H1 (cell line): ENCODE measurements around the gene MYO1G. TPM values are rescaled to one million over a fixed set of nuclear protein-coding genes. Genes with fewer than 3 reads are reported as not detected.

Source experiments
- EGR1 ChIP-seq: IDR thresholded peaks from 2 replicates; pipeline ENCODE4 v1.6.1; 2011; ENCODE audit warnings: low read depth, low read length, borderline replicate concordance
- JUN ChIP-seq: IDR thresholded peaks from 2 replicates; pipeline ENCODE4 v1.6.1; 2011; ENCODE audit warnings: low read depth, mild to moderate bottlenecking, improper control_type of control experiment, low read length
- JUND ChIP-seq: IDR thresholded peaks from 2 replicates; pipeline ENCODE4 v1.6.1; 2011; ENCODE audit warnings: mild to moderate bottlenecking, improper control_type of control experiment, low read length
- PHF8 ChIP-seq: fragments of 200-600 bp; sonication (generic); conservative IDR thresholded peaks from 2 replicates; pipeline ENCODE4 v1.7.1; 2012; ENCODE audit warnings: low read depth, mild to moderate bottlenecking, inconsistent platforms, low read length, moderate library complexity
- RFX5 ChIP-seq: IDR thresholded peaks from 2 replicates; pipeline ENCODE4 v1.6.1; 2011; ENCODE audit warnings: low read depth, low read length, improper control_type of control experiment, borderline replicate concordance
- SIN3A ChIP-seq, 2 experiments: IDR thresholded peaks in 1 of 2; conservative IDR thresholded peaks in 1 of 2; 2 replicates each; pipeline ENCODE4 v1.6.1; 2011 to 2012; ENCODE audit warnings: low read length in 2 of 2, improper control_type of control experiment in 1 of 2, low read depth in 1 of 2, mild to moderate bottlenecking in 1 of 2
- SP2 ChIP-seq: IDR thresholded peaks from 2 replicates; pipeline ENCODE4 v1.6.1; 2012; ENCODE audit warnings: mild to moderate bottlenecking, low read length, inconsistent platforms
- polyA plus RNA-seq, 7 experiments: library from polyadenylated mRNA; depleted of rRNA in 3 of 7; stranded (reverse) in 5 of 7; unstranded in 2 of 7; fragments of >200 nt in 5 of 7; fragments of 200-250 nt in 2 of 7; gene quantifications; 1 replicate in 5 of 7; 2 replicates in 1 of 7; 4 replicates in 1 of 7; pipeline versions ENCODE4 v1.2.1 to v1.2.3, GENCODE V29; 2011 to 2013; ENCODE audit warnings: missing spikeins in 2 of 7, mixed read lengths in 2 of 7
- total RNA-seq: library from RNA; stranded (reverse); fragmentation: NEBNext Ultra II Directional; extraction: Animal tissue kit (Norgen Biotek cat#: 25700); gene quantifications from 2 replicates; pipeline ENCODE4 v1.2.1, GENCODE V29; 2021

MYO1G gene
- total and polyA plus RNA-seq, 2 of the 8 experiments (the other 6 are each of a cell fraction or from before 2014, with no cell fraction given): 0.08 to 0.19 TPM

GRCh38 chr7:44972562-44972961 lies 6.3 kb downstream of the MYO1G start (continued):
- no peak for TF ChIP-seq SIN3A (conservative IDR thresholded peaks at IDR 0.05 in 1 of 2, IDR thresholded peaks at IDR 0.05 in 1 of 2; ENCODE audit: low read depth in 1 of 2, low read length in 2 of 2)
- TF ChIP-seq PHF8: no peak
- TF ChIP-seq RFX5: no peak
- no peak for TF ChIP-seq SP2
- TF ChIP-seq EGR1: no peak
- no peak for TF ChIP-seq JUN
- TF ChIP-seq JUND: no peak
